GM12878 (cell line): Measurements from ENCODE around the gene MROH2A. TPM values are rescaled to one million over a fixed set of nuclear protein-coding genes. Genes with fewer than 3 reads are reported as not detected.

Experiments used
- ATAC-seq: fragments of 200-7000 bp; cut with Tn5 transposase; 3 replicates; pipeline ENCODE4 v1.9.1; 2020; ENCODE audit warnings: mild to moderate bottlenecking, moderate library complexity
- BruUV-seq: library from RNA; stranded (reverse); fragments of 400-500 nt; replicated peaks from 2 replicates; lab custom pipeline; 2021; lab: Mats Ljungman, UMichigan
- CTCF ChIA-PET: fragments of 300-600 bp; sonication (Branson Sonifier 250); formaldehyde crosslinking; extraction: SDS; loops from one replicate; lab custom pipeline; 2021; ENCODE audit warnings: inconsistent platforms; lab: Yijun Ruan, JAX
- POLR2A ChIA-PET: fragments of 350-600 bp; formaldehyde crosslinking; extraction: SDS; loops from one replicate; lab custom pipeline; 2021; ENCODE audit warnings: inconsistent platforms; lab: Charles Lee
- RAD21 ChIA-PET: fragments of 300-600 bp; sonication (Branson Sonifier 250); formaldehyde crosslinking; loops from one replicate; lab custom pipeline; 2023; ENCODE audit warnings: antibody characterized with exemption; ENCODE audit not compliant: unreplicated experiment; lab: Charles Lee
- SMC1A ChIA-PET: fragments of 300-600 bp; sonication (Branson Sonifier 250); formaldehyde crosslinking; loops from one replicate; lab custom pipeline; 2023; ENCODE audit not compliant: unreplicated experiment, uncharacterized antibody; lab: Charles Lee
- DNase-seq: peaks from one replicate; pipeline ENCODE4 v3.0.0-alpha.2; 2011; ENCODE audit warnings: low read depth, low spot score
- FAIRE-seq: peaks from 3 replicates; lab custom pipeline; 2011; peaks lifted over from hg19 to GRCh38; lab: Jason Lieb, UNC
- H2AFZ ChIP-seq: 2 replicates; pipeline ENCODE4 v1.6.0; 2011; ENCODE audit warnings: low read depth, low read length, control low read depth; ENCODE audit not compliant: control insufficient read depth
- H3K27ac ChIP-seq: 2 replicates; pipeline ENCODE4 v1.5.1; 2011; ENCODE audit warnings: control low read depth; ENCODE audit not compliant: control insufficient read depth, insufficient read depth
- H3K27me3 ChIP-seq, 2 experiments: replicated peaks in 1 of 2; 2 replicates each; pipeline versions ENCODE4 v1.6.0 to v1.6.1; 2011; ENCODE audit warnings: low read length in 1 of 2; ENCODE audit not compliant: control insufficient read depth in 2 of 2, insufficient read depth in 2 of 2
- H3K36me3 ChIP-seq, 2 experiments: 2 replicates each; pipeline ENCODE4 v1.5.1; 2011; ENCODE audit warnings: low read length in 1 of 2; ENCODE audit not compliant: control insufficient read depth in 2 of 2, insufficient read depth in 2 of 2
- H3K4me1 ChIP-seq: 2 replicates; pipeline ENCODE4 v1.6.1; 2011; ENCODE audit warnings: mild to moderate bottlenecking, low read length, moderate library complexity, mixed read lengths; ENCODE audit not compliant: control insufficient read depth, insufficient read depth
- H3K4me2 ChIP-seq: 2 replicates; pipeline ENCODE4 v1.6.0; 2011; ENCODE audit warnings: control low read depth; ENCODE audit not compliant: control insufficient read depth, insufficient read depth
- H3K4me3 ChIP-seq: fragments of 200-600 bp; sonication (generic); 2 replicates; pipeline ENCODE4 v1.5.1; 2016
- H3K79me2 ChIP-seq: 2 replicates; pipeline ENCODE4 v1.6.0; 2011; ENCODE audit warnings: low read length; ENCODE audit not compliant: control insufficient read depth, insufficient read depth
- H3K9ac ChIP-seq: 2 replicates; pipeline ENCODE4 v1.8.0; 2011; ENCODE audit warnings: low read length, control low read depth, mixed read lengths; ENCODE audit not compliant: control insufficient read depth, insufficient read depth
- H3K9me3 ChIP-seq: replicated peaks from 3 replicates; pipeline ENCODE4 v1.5.1; 2011; ENCODE audit warnings: mild to moderate bottlenecking, low read length; ENCODE audit not compliant: control insufficient read depth, insufficient read depth
- H4K20me1 ChIP-seq: 2 replicates; pipeline ENCODE4 v1.6.0; 2011; ENCODE audit not compliant: control insufficient read depth, insufficient read depth
- BMI1 ChIP-seq: fragments of 450-650 bp; IDR thresholded peaks from 2 replicates; pipeline ENCODE4 v1.6.1; 2016; ENCODE audit warnings: mild to moderate bottlenecking, moderate library complexity, borderline replicate concordance
- HCFC1 ChIP-seq: fragments of 150-350 bp; IDR thresholded peaks from 2 replicates; pipeline ENCODE4 v1.6.1; 2014; ENCODE audit warnings: low read length
- HDGF ChIP-seq: fragments of 450-650 bp; IDR thresholded peaks from 2 replicates; pipeline ENCODE4 v1.6.1; 2016; ENCODE audit warnings: antibody characterized with exemption
- KAT2A ChIP-seq: conservative IDR thresholded peaks from 2 replicates; pipeline ENCODE4 v1.6.1; 2011; ENCODE audit warnings: low read depth, low read length; ENCODE audit not compliant: control insufficient read depth
- NR2F1 ChIP-seq: fragments of 450-650 bp; conservative IDR thresholded peaks from 2 replicates; pipeline ENCODE4 v1.6.1; 2017; ENCODE audit warnings: mild to moderate bottlenecking
- RELA ChIP-seq: fragments of 450-650 bp; IDR thresholded peaks from 2 replicates; pipeline ENCODE4 v1.8.0; 2014; ENCODE audit warnings: borderline replicate concordance; ENCODE audit not compliant: partially characterized antibody
- SUZ12 ChIP-seq: fragments of 200-600 bp; sonication (generic); IDR thresholded peaks from one replicate; pipeline ENCODE4 v1.6.1; 2018; ENCODE audit warnings: antibody characterized with exemption, mild to moderate bottlenecking; ENCODE audit not compliant: unreplicated experiment
- YBX1 ChIP-seq: fragments of 450-650 bp; IDR thresholded peaks from 2 replicates; pipeline ENCODE4 v1.6.1; 2016; ENCODE audit warnings: antibody characterized with exemption
- ZNF274 ChIP-seq: IDR thresholded peaks from one replicate; pipeline ENCODE4 v1.8.0; 2011; ENCODE audit not compliant: insufficient read length, insufficient read depth
- WGBS: methylation state at CpG from one replicate; pipeline ENCODE4 v1.1.6; 2016; ENCODE audit warnings: low lambda C conversion rate; ENCODE audit not compliant: insufficient replicate concordance, insufficient coverage; ENCODE audit errors: missing lambda C conversion rate; 5-methylcytosine and 5-hydroxymethylcytosine counted together
- in situ Hi-C: fragments of 300-500 bp; cut with MboI; formaldehyde crosslinking; loops from 9 replicates; pipeline ENCODE4 v1.14.3; 2018; ENCODE audit warnings: mixed read lengths
- intact Hi-C: fragments of 100-400 bp; cut with micrococcal nuclease; formaldehyde crosslinking; loops from one replicate; pipeline ENCODE4 v1.14.2; 2022; ENCODE audit not compliant: unreplicated experiment
- polyA plus RNA-seq, 11 experiments: library from polyadenylated mRNA; depleted of rRNA in 4 of 11; unstranded in 6 of 11; stranded (reverse) in 5 of 11; fragments of >200 nt; fragmentation: Nextera tagmentation in 4 of 11; fragmentation: Illumina TruSeq in 1 of 11; extraction: Ambion mirVana in 4 of 11; extraction: Trizol in 1 of 11; gene quantifications; 1 replicate in 1 of 11; 2 replicates in 10 of 11; pipeline versions ENCODE4 v1.2.1 to v1.2.3, GENCODE V29; 2011 to 2016; ENCODE audit warnings: inconsistent platforms in 2 of 11, missing spikeins in 2 of 11, low read depth in 1 of 11
- total RNA-seq, 4 experiments: library from RNA; depleted of rRNA in 3 of 4; stranded (reverse); fragments of >200 nt in 3 of 4; fragmentation: Illumina TruSeq in 1 of 4; extraction: Trizol in 1 of 4; gene quantifications; 2 replicates each; pipeline versions ENCODE4 v1.2.1 to v1.2.3, GENCODE V29; 2013 to 2021
- TF ChIP-seq, protein P1 (sequence below): fragments of 450-650 bp; IDR thresholded peaks from 2 replicates; pipeline ENCODE4 v1.6.1; 2018; ENCODE audit warnings: borderline replicate concordance, mild to moderate bottlenecking; ENCODE audit not compliant: partially characterized antibody
- TF ChIP-seq, protein P2 (sequence below): fragments of 450-650 bp; IDR thresholded peaks from 2 replicates; pipeline ENCODE4 v1.6.1; 2017; ENCODE audit warnings: mild to moderate bottlenecking, moderate library complexity

Gene MROH2A
- total and polyA plus RNA-seq, 10 of the 15 experiments (the other 5 are each of a cell fraction or from before 2014, with no cell fraction given), result not detected

DNA sequence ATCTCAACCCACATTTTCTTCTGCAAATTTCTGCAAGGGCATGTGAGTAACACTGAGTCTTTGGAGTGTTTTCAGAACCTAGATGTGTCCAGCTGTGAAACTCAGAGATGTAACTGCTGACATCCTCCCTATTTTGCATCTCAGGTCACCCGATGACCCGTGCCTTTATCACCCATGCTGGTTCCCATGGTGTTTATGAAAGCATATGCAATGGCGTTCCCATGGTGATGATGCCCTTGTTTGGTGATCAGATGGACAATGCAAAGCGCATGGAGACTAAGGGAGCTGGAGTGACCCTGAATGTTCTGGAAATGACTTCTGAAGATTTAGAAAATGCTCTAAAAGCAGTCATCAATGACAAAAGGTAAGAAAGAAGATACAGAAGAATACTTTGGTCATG is 10.1 kb upstream of the MROH2A start:
- H2AFZ ChIP-seq, result no peak overlapping the region
- intact Hi-C loops (no loop called here), in situ Hi-C loops (no loop called here)
- no peak overlapping the region for H3K4me3 ChIP-seq
- peaks cover 0 to 3% of the 10 kb centered on the region in 2 experiments; a peak in 1 of 4 replicates for H3K27me3 ChIP-seq
- H3K9ac ChIP-seq, result no peak overlapping the region
- ChIA-PET CTCF (no interaction called here), SMC1A (interaction anchor here (0.6 kb wide), 1 partner anchor 31 kb away, joined by 3 read pairs; no protein-coding TSS in a partner anchor), POLR2A (no interaction called here), RAD21 (no interaction called here)
- no peaks in the 10 kb centered on the region for H3K9me3 ChIP-seq
- no peaks in the 10 kb centered on the region for H3K36me3 ChIP-seq
- H4K20me1 ChIP-seq, result no peaks in the 10 kb centered on the region
- no peaks in the 10 kb centered on the region for H3K4me1 ChIP-seq
- FAIRE-seq, result no peak
- no peak for TF ChIP-seq YBX1
- TF ChIP-seq RELA, result no peak
- TF ChIP-seq SUZ12, result no peak
- TF ChIP-seq BMI1, result no peak
- TF ChIP-seq NR2F1, result no peak
- no peak for TF ChIP-seq KAT2A
- no peak for TF ChIP-seq ZNF274
- no TSS peak for BruUV-seq
- H3K27ac ChIP-seq, result no peak overlapping the region
- H3K79me2 ChIP-seq, result no peaks in the 10 kb centered on the region
- no peak overlapping the region for H3K4me2 ChIP-seq
- DNase-seq, result no peak
- no peak for ATAC-seq
- WGBS, result 43% methylated on average over 4 of the region's 4 CpGs

DNA sequence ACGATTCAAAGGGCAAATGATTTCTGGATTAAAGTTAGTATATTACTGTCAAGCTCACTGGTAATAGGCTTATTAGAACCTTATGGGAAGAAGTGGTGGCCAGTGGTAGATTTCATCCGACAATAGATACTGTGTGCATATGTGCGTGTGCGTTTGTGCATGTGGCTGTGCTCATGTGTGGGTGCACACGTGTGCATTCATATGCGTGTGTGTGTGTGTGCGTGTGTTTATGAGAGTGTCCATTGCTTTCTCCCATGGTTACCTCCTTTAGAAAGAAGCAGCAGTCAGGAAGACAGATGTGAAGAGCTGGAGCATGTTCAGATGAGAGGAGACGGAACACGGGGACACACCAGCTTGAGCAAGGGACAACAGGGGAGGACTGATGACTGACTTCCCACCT is 8.9 kb upstream of the MROH2A start:
- ChIA-PET SMC1A (no interaction called here), CTCF (interaction anchor here (0.6 kb wide), 1 partner anchor 609 kb away, joined by 4 read pairs; no protein-coding TSS in a partner anchor), POLR2A (no interaction called here), RAD21 (interaction anchor here (0.9 kb wide), 1 partner anchor 51 kb away, joined by 3 read pairs; no protein-coding TSS in a partner anchor)
- no peaks in the 10 kb centered on the region for H3K79me2 ChIP-seq
- FAIRE-seq (no peak), DNase-seq (no peak), ATAC-seq (no peak)
- intact Hi-C loops, result no loop called here
- no peak overlapping the region for H3K27ac ChIP-seq
- WGBS, result 72% methylated on average over 9 of the region's 9 CpGs
- H3K4me3 ChIP-seq, result no peak overlapping the region
- H3K4me1 ChIP-seq, result no peaks in the 10 kb centered on the region
- H3K9ac ChIP-seq, result no peak overlapping the region
- H3K36me3 ChIP-seq, result no peaks in the 10 kb centered on the region
- H3K9me3 ChIP-seq, result no peaks in the 10 kb centered on the region
- H3K27me3 ChIP-seq, result no peaks in the 10 kb centered on the region; a peak in 1 of 4 replicates
- no TSS peak for BruUV-seq
- no peak overlapping the region for H2AFZ ChIP-seq
- H4K20me1 ChIP-seq, result no peaks in the 10 kb centered on the region
- in situ Hi-C loops, result no loop called here
- H3K4me2 ChIP-seq, result no peak overlapping the region
- no peak for TF ChIP-seq HCFC1
- TF ChIP-seq, protein P1, sequence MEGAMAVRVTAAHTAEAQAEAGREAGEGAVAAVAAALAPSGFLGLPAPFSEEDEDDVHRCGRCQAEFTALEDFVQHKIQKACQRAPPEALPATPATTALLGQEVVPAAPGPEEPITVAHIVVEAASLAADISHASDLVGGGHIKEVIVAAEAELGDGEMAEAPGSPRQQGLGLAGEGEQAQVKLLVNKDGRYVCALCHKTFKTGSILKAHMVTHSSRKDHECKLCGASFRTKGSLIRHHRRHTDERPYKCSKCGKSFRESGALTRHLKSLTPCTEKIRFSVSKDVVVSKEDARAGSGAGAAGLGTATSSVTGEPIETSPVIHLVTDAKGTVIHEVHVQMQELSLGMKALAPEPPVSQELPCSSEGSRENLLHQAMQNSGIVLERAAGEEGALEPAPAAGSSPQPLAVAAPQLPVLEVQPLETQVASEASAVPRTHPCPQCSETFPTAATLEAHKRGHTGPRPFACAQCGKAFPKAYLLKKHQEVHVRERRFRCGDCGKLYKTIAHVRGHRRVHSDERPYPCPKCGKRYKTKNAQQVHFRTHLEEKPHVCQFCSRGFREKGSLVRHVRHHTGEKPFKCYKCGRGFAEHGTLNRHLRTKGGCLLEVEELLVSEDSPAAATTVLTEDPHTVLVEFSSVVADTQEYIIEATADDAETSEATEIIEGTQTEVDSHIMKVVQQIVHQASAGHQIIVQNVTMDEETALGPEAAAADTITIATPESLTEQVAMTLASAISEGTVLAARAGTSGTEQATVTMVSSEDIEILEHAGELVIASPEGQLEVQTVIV, result no peak
- no peak for TF ChIP-seq HDGF
- TF ChIP-seq, protein P2, sequence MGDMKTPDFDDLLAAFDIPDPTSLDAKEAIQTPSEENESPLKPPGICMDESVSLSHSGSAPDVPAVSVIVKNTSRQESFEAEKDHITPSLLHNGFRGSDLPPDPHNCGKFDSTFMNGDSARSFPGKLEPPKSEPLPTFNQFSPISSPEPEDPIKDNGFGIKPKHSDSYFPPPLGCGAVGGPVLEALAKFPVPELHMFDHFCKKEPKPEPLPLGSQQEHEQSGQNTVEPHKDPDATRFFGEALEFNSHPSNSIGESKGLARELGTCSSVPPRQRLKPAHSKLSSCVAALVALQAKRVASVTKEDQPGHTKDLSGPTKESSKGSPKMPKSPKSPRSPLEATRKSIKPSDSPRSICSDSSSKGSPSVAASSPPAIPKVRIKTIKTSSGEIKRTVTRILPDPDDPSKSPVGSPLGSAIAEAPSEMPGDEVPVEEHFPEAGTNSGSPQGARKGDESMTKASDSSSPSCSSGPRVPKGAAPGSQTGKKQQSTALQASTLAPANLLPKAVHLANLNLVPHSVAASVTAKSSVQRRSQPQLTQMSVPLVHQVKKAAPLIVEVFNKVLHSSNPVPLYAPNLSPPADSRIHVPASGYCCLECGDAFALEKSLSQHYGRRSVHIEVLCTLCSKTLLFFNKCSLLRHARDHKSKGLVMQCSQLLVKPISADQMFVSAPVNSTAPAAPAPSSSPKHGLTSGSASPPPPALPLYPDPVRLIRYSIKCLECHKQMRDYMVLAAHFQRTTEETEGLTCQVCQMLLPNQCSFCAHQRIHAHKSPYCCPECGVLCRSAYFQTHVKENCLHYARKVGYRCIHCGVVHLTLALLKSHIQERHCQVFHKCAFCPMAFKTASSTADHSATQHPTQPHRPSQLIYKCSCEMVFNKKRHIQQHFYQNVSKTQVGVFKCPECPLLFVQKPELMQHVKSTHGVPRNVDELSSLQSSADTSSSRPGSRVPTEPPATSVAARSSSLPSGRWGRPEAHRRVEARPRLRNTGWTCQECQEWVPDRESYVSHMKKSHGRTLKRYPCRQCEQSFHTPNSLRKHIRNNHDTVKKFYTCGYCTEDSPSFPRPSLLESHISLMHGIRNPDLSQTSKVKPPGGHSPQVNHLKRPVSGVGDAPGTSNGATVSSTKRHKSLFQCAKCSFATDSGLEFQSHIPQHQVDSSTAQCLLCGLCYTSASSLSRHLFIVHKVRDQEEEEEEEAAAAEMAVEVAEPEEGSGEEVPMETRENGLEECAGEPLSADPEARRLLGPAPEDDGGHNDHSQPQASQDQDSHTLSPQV, result no peak
